Activated CD4-positive, CD25-positive, alpha-beta regulatory T cell (primary cell): ENCODE measurements around the gene ZFP14.
"Not testable (repeated sequence)": the region's sequence is repeated elsewhere in the genome, so short reads cannot be mapped to it uniquely, and the experiment has no call there.

Experiments used
- DNase-seq, 4 experiments: peaks; one replicate each; lab custom pipeline; 2025; lab: John Stamatoyannopoulos, UW

The ZFP14 gene

GRCh38 chr19:36330216-36330615, 48.8 kb downstream of the ZFP14 start:
- no peak for DNase-seq

- DNase-seq: not testable (repeated sequence)
Observed at GRCh38 chr19:36329534-36329933, 49.5 kb downstream of the ZFP14 start.

GRCh38 chr19:36326649-36327048, 52.4 kb downstream of the ZFP14 start:
- DNase-seq: not testable (repeated sequence)

GRCh38 chr19:36315164-36315563, 63.8 kb downstream of the ZFP14 start:
- DNase-seq: not testable (repeated sequence)

GRCh38 chr19:36314053-36314452, 64.9 kb downstream of the ZFP14 start:
- DNase-seq: not testable (repeated sequence)

GRCh38 chr19:36311098-36311760, 67.8 kb downstream of the ZFP14 start:
- not testable (repeated sequence) for DNase-seq

GRCh38 chr19:36310416-36310990, 68.5 kb downstream of the ZFP14 start:
- DNase-seq: not testable (repeated sequence)

GRCh38 chr19:36309759-36310158, 69.2 kb downstream of the ZFP14 start:
- DNase-seq: not testable (repeated sequence)

GRCh38 chr19:36309309-36309708, 69.7 kb downstream of the ZFP14 start:
- not testable (repeated sequence) for DNase-seq

GRCh38 chr19:36292317-36292716, 86.7 kb downstream of the ZFP14 start:
- DNase-seq: not testable (repeated sequence)
